Right cardiac atrium (tissue), 5 donors: ENCODE results near the gene IGHMBP2. TPM values are rescaled to one million over a fixed set of nuclear protein-coding genes. Genes with fewer than 3 reads are reported as not detected.

Experiments used
- ATAC-seq, 2 donors: fragments of 200-7000 bp; cut with Tn5 transposase; one replicate each; pipeline versions ENCODE4 v1.8.0 to v1.9.1; 2020; ENCODE audit warnings: moderate library complexity in 2 of 2, mild to moderate bottlenecking in 1 of 2
- DNase-seq, 3 donors: peaks; one replicate each; pipeline ENCODE4 v3.0.0-alpha.2; 2020
- H3K27ac ChIP-seq: one replicate; pipeline ENCODE4 v1.5.1; 2013; ENCODE audit warnings: mild to moderate bottlenecking, low read length, control low read depth, moderate library complexity
- H3K27me3 ChIP-seq: one replicate; pipeline ENCODE4 v1.6.1; 2013; ENCODE audit not compliant: control insufficient read depth, insufficient read depth
- H3K4me1 ChIP-seq: one replicate; pipeline ENCODE4 v1.6.1; 2013; ENCODE audit warnings: low read length; ENCODE audit not compliant: control insufficient read depth, insufficient read depth
- H3K4me3 ChIP-seq: one replicate; pipeline ENCODE4 v1.5.1; 2013; ENCODE audit warnings: low read length, control low read depth
- H3K9me3 ChIP-seq: one replicate; pipeline ENCODE4 v1.6.1; 2013; ENCODE audit warnings: low read length; ENCODE audit not compliant: control insufficient read depth
- whole genome bisulfite sequencing: extraction: QIAGEN DNeasy Blood & Tissue Kit; methylation state at CpG from one replicate; pipeline ENCODE4 v1.1.7; 2013; 5-methylcytosine and 5-hydroxymethylcytosine counted together
- intact Hi-C, 4 donors: fragments of 100-400 bp; cut with DNase I; formaldehyde crosslinking; loops; one replicate each; pipeline versions ENCODE4 v1.11.0 to v1.14.0; 2022 to 2023
- polyA plus RNA-seq: library from polyadenylated mRNA; stranded (reverse); fragments of 200-250 nt; gene quantifications from one replicate; pipeline ENCODE4 v1.2.3, GENCODE V29; 2013
- total RNA-seq, 4 donors: library from RNA; stranded (reverse); fragmentation: NEBNext Ultra II Directional; extraction: Animal tissue kit (Norgen Biotek cat#: 25700); gene quantifications; one replicate each; pipeline ENCODE4 v1.2.1, GENCODE V29; 2021
- donor health status: healthy with polysubstance abuse.
- donor health status: DM: no; HTN: yes; CAD: no.
- donor health status: DM: no; HTN: no; CAD: no.
- donor health status: DM: no; HTN: yes; CAD: no; lungs with severe emphysema.
- donor health status: DM: yes; HTN: yes; CAD: no.

The IGHMBP2 gene
- total and polyA plus RNA-seq, 5 donors = 10.4 to 12.7 (median 11.4) TPM

DNA sequence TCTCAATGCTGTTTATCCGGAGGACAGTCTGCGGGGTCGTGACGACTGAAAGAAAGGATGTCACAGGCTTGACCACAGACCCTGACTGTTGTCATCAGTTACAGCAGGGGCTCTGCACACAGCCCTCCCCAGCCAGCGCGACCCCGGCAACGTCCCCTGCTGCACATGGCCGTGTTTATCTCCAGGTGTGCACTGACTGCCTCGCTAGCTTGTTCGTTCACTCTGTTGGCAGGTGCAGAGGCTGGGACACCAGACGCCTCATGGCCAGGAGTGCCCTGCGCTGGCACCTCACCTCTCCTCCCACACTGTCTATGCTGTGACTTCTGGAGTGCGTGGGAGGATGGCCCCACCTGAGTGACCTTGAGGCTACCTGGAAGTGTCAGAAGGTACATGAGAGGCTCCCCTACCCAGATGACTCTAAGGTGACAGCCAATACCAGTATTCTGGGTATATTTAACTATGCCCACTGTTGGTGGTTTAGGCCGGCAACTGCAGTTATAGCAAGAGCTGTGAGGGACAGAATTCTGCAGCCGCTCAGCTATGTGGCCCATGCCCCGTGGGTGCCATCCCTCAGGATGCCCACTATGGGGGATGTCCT lies 12.2 kb upstream of the IGHMBP2 start:
- DNase-seq = no peak
- H3K27me3 ChIP-seq = no peaks in the 10 kb centered on the region
- H3K4me3 ChIP-seq = no peak overlapping the region
- H3K9me3 ChIP-seq = no peaks in the 10 kb centered on the region
- WGBS = 41% methylated on average over 17 of the region's 17 CpGs
- H3K4me1 ChIP-seq = peaks cover 12% of the 10 kb centered on the region
- ATAC-seq = peak; percentile 7 to 8
- intact Hi-C loops = no loop called here
- H3K27ac ChIP-seq = peak overlapping the region; percentile 55

DNA sequence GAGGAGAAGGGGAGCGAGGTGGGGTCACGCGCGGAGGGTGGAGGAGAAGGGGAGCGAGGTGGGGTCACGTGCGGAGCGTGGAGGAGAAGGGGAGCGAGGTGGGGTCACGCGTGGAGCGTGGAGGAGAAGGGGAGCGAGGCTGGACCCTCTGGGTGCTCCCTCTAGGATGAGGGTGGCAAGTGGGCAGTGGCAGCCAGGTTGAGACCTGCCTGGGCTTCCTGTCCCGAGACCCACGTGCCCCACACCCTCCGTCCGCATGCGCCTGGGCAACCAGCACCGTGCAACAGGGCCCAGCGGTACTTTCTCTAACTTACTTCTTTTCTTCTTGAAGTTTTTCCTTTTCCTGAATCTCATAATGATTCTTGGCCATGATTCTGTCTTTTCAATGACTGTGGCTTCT lies 11.1 kb upstream of the IGHMBP2 start:
- H3K4me1 ChIP-seq = peaks cover 12% of the 10 kb centered on the region
- no peaks in the 10 kb centered on the region for H3K9me3 ChIP-seq
- WGBS = 97% methylated on average over 20 of the region's 20 CpGs
- no peak overlapping the region for H3K27ac ChIP-seq
- ATAC-seq (no peak), DNase-seq (no peak)
- H3K27me3 ChIP-seq = no peaks in the 10 kb centered on the region
- H3K4me3 ChIP-seq = no peak overlapping the region
- intact Hi-C loops = no loop called here

DNA sequence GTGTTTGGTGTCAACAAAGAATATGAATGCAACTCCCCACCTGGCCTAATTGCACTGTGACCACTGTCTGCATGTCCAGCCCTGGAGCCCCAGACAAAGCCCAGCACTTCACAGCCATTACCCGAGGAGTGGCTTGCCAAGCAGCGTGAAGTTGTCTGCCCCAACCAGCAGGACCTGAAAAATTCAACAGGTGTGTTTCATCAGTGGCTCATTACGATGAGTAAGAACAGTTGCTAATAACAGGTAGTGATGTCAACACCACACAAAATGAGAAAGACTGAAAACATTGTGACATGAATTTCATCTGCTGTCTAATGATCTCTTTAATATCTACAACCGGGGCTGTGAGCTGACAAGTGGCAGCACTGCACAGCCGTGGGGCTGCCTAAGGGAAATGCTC lies 10.4 kb upstream of the IGHMBP2 start:
- intact Hi-C loops = no loop called here
- DNase-seq = no peak

DNA sequence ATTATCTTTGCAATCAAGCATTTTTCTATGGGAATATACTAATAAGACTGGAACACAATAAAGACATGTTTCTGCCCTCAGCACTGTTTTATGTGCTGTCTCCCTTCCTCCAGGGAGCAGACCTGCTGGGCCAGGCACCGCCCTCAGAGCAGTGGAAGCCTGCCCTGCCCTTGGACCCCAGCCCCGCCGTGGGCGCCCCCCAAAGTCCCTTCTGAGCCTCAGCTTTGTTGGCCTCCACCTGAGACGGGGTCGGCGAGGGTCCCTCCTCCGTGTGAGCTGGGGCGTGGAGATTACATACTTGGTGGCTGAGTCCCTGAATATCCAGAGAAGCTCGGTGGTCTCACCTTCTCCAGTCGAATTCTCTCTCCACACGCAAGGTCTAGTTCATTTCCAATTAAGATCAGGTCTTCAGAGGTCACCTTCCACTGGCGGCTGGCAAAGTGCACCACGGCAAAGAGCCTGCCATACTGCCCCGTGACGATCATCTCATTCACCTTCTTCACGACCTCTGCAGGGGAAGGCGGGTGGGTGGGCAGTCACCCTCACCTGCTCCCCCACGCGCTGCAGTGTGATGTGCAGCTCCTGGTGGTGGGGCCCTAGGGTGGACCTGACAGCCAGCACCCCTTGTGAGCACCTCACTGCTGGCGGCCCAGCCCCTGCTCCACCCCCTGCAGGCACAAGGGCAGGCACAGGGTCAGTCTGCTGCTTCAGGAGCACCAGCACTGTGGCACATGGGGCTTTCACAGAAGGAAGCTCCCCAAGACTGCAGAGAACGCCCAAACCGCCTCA lies 7.3 kb upstream of the IGHMBP2 start:
- 91% methylated on average over 23 of the region's 23 CpGs for WGBS
- intact Hi-C loops = no loop called here
- Histone ChIP-seq H3K27me3 (no peaks in the 10 kb centered on the region), H3K4me3 (no peak overlapping the region), H3K9me3 (no peaks in the 10 kb centered on the region), H3K4me1 (peaks cover 6% of the 10 kb centered on the region), H3K27ac (no peak overlapping the region)
- DNase-seq (no peak), ATAC-seq (no peak)

More for the DNA sequence above, 10.4 kb upstream of the IGHMBP2 start:
- no peak overlapping the region for H3K27ac ChIP-seq
- no peak for ATAC-seq
- H3K27me3 ChIP-seq = no peaks in the 10 kb centered on the region
- H3K4me1 ChIP-seq = peaks cover 12% of the 10 kb centered on the region
- no peak overlapping the region for H3K4me3 ChIP-seq
- WGBS = 89% methylated on average over 5 of the region's 5 CpGs
- no peaks in the 10 kb centered on the region for H3K9me3 ChIP-seq

GRCh38 chr11:68897441-68897840 lies 6.2 kb upstream of the IGHMBP2 start:
- WGBS = 89% methylated on average over 9 of the region's 9 CpGs
- no peak for ATAC-seq
- no peak for DNase-seq

DNA sequence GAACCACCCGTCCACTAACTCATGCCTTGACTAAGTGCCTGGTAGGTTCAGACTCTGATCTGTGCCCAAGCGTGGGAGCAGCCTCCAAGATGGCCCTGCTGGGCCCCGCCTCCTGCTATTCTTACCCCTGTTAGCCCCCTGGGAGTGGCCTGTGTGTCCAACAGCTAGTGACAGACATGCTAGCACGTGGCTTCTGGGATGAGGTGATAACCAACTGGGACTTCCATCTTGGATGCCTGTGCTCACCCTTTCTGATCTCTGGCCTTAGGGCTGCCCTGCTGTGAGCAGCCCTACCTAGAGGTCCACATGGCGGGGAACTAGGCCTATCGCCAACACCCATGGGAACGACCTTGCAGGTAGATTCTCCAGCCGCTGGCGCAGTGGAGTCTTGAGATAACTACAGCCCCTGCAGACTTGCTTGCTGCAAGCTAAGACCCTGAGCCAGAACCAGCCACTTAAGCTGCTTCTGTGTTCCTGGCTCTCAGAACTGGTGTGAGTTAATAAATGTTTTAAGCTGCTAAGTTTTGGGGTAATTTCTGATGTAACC lies 2.8 kb upstream of the IGHMBP2 start:
- H3K9me3 ChIP-seq = no peaks in the 10 kb centered on the region
- DNase-seq (no peak), ATAC-seq (no peak)
- no peak overlapping the region for H3K27ac ChIP-seq
- no peak overlapping the region for H3K4me3 ChIP-seq
- 82% methylated on average over 9 of the region's 9 CpGs for WGBS
- H3K4me1 ChIP-seq = peaks cover 3% of the 10 kb centered on the region
- intact Hi-C loops = loop anchor here in 3 of 4 donors (10.0 kb wide), 2 partner anchors 144 to 184 kb away; partner anchors contain the start of gene TPCN2 (in 2 of the 3)
- H3K27me3 ChIP-seq = no peaks in the 10 kb centered on the region

More at GRCh38 chr11:68897441-68897840, 6.2 kb upstream of the IGHMBP2 start:
- Histone ChIP-seq H3K4me3 (no peak overlapping the region), H3K27ac (no peak overlapping the region), H3K4me1 (no peaks in the 10 kb centered on the region), H3K9me3 (no peaks in the 10 kb centered on the region), H3K27me3 (no peaks in the 10 kb centered on the region)
- intact Hi-C loops = no loop called here

DNA sequence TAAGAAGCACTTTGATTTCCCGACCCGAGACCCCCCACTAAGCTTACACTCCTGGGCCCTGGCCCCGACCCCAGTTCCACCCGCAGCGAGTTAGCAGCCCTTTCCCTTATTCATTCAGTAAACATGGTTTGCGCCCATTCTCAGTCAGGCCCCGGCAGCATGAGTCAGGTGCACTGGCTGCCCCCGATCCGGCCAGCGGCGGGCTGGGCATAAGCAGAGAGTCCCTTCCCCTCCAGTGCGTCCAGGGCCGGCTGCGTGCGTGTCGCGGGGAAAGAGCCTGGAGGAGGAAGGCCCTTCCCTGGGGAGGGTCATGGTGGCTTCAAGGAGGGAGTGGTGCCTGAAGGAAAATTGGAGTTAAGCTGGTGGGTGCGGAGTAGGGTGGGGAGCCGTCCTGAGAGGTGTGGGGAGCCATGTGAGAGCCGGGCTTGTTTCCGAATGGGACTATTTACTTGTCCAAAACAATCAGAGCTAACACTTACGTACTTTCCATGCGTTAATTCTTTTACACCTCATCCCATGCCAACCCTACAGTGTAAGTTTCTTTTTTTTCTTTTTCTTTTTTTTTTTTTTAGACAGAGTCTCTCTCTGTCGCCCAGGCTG lies 657 bp downstream of the IGHMBP2 start:
- peaks cover 3% of the 10 kb centered on the region for H3K4me1 ChIP-seq
- intact Hi-C loops = loop anchor here in 3 of 4 donors (10.0 kb wide), 2 partner anchors 140 to 180 kb away; partner anchors contain the start of gene TPCN2 (in 2 of the 3)
- peak; percentile 53 to 71 for ATAC-seq

GRCh38 chr11:68905421-68906360 lies 2.0 kb downstream of the IGHMBP2 start:
- ATAC-seq = no peak
- no peak overlapping the region for H3K27ac ChIP-seq
- no peaks in the 10 kb centered on the region for H3K9me3 ChIP-seq
- no peak for DNase-seq
- 90% methylated on average over 23 of the region's 23 CpGs for WGBS
- peaks cover 3% of the 10 kb centered on the region for H3K4me1 ChIP-seq
- intact Hi-C loops = loop anchor here in 3 of 4 donors (10.0 kb wide), 2 partner anchors 139 to 179 kb away; partner anchors contain the start of gene TPCN2 (in 2 of the 3)
- no peaks in the 10 kb centered on the region for H3K27me3 ChIP-seq
- H3K4me3 ChIP-seq = no peak overlapping the region

More for the DNA sequence above, 657 bp downstream of the IGHMBP2 start:
- 1% methylated on average over 24 of the region's 24 CpGs for WGBS
- no peaks in the 10 kb centered on the region for H3K27me3 ChIP-seq
- H3K27ac ChIP-seq = peak overlapping the region; percentile 74
- no peaks in the 10 kb centered on the region for H3K9me3 ChIP-seq
- peak; percentile 35 to 74 (median 70) for DNase-seq
- peak overlapping the region; percentile 92 for H3K4me3 ChIP-seq

- intact Hi-C loops = loop anchor here in 3 of 4 donors (10.0 kb wide), 2 partner anchors 137 to 177 kb away; partner anchors contain the start of gene TPCN2 (in 2 of the 3)
- 79% methylated on average over 5 of the region's 5 CpGs for WGBS
Measured at GRCh38 chr11:68908273-68908672, 4.6 kb downstream of the IGHMBP2 start.

DNA sequence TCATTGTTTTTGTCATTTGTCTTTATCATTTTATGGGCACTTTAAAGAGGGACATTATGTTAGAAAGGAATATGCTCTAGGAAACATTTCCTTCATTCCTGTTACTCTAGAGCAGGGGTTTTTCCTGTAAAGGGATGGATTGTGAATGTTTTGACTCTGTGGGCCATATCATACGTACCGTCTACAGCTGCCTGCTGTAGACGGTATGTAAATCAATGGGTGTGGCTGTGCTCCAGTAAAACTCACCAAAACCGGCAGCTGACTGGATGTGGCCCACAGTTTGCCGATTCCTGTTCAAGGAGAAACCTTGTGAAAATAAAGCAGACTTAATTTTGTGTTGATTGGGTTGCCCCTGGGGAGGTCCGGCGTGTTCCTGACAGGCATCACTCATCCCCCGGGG lies 7.3 kb downstream of the IGHMBP2 start:
- Histone ChIP-seq H3K4me1 (no peaks in the 10 kb centered on the region), H3K27me3 (no peaks in the 10 kb centered on the region), H3K4me3 (no peak overlapping the region), H3K27ac (no peak overlapping the region), H3K9me3 (no peaks in the 10 kb centered on the region)
- ATAC-seq = no peak
- WGBS = 79% methylated on average over 8 of the region's 8 CpGs
- intact Hi-C loops = no loop called here
- no peak for DNase-seq

More at GRCh38 chr11:68908273-68908672, 4.6 kb downstream of the IGHMBP2 start:
- DNase-seq (no peak), ATAC-seq (peak in 1 of 2 donors; percentile 30)
- H3K4me3 ChIP-seq = no peak overlapping the region
- no peaks in the 10 kb centered on the region for H3K9me3 ChIP-seq
- no peak overlapping the region for H3K27ac ChIP-seq
- H3K27me3 ChIP-seq = no peaks in the 10 kb centered on the region
- peaks cover 3% of the 10 kb centered on the region for H3K4me1 ChIP-seq
